ENCODE measurements around the gene CPNE8.

DNA sequence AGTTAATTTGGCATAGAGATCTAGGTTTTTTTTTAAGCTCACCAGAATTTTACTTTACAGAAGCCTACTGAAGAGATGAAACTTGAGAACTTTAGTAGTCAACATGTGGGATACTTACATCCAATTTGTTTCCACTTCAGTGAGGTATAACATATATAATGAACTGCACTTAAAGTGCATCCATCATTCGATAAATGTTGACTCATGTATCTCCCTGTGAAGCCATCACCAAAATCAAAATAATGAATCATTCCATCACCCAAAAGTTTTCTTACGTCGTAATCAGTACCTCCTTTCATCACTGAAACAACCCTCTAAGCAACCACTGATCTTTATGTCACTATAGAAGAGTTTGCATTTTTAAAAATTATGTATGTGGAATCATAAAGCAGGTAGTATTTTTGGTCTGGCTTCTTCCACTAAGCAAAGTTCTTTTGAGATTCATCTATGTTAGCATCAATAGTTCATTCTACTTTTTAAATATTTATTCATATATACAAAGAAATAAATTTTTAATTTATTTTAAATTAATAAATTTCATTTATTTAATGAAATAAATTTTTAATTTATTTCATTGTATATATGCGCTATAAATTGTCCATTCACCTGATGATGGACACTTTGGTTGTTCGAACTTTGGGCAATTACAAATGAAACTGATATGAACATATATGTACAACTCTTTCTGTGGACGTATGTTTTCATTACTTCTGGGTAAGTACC is 2.0 kb upstream of the CPNE8 start:
- TF ChIP-seq, protein P1, sequence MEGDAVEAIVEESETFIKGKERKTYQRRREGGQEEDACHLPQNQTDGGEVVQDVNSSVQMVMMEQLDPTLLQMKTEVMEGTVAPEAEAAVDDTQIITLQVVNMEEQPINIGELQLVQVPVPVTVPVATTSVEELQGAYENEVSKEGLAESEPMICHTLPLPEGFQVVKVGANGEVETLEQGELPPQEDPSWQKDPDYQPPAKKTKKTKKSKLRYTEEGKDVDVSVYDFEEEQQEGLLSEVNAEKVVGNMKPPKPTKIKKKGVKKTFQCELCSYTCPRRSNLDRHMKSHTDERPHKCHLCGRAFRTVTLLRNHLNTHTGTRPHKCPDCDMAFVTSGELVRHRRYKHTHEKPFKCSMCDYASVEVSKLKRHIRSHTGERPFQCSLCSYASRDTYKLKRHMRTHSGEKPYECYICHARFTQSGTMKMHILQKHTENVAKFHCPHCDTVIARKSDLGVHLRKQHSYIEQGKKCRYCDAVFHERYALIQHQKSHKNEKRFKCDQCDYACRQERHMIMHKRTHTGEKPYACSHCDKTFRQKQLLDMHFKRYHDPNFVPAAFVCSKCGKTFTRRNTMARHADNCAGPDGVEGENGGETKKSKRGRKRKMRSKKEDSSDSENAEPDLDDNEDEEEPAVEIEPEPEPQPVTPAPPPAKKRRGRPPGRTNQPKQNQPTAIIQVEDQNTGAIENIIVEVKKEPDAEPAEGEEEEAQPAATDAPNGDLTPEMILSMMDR (IDR thresholded peaks at IDR 0.05), result no peak
- TF ChIP-seq POLR2A (IDR thresholded peaks at IDR 0.05), result no peak

Data from prostate gland (tissue), 2 donors.